Cerebellar nuclear complex (tissue), 1 donor: Measurements from ENCODE around the gene TTLL3.
"Not testable (repeated sequence)": the region's sequence is repeated elsewhere in the genome, so short reads cannot be mapped to it uniquely, and the experiment has no call there.

Source experiments
- DNase-seq, 2 experiments: peaks; one replicate each; lab custom pipeline; 2025; lab: John Stamatoyannopoulos, UW

The TTLL3 gene

GRCh38 chr3:9866639-9867038, 56.6 kb downstream of the TTLL3 start:
- no peak for DNase-seq

GRCh38 chr3:9867106-9867505, 57.0 kb downstream of the TTLL3 start:
- no peak for DNase-seq

GRCh38 chr3:9869955-9870354, 59.9 kb downstream of the TTLL3 start:
- DNase-seq = no peak

GRCh38 chr3:9870978-9871377, 60.9 kb downstream of the TTLL3 start:
- no peak for DNase-seq

GRCh38 chr3:9872067-9872466, 62.0 kb downstream of the TTLL3 start:
- DNase-seq = not testable (repeated sequence)

- no peak for DNase-seq
These were observed 65.4 kb downstream of the TTLL3 start for GRCh38 chr3:9875448-9875847.

- DNase-seq = not testable (repeated sequence)
These were observed 66.2 kb downstream of the TTLL3 start for GRCh38 chr3:9876255-9876654.

- no peak for DNase-seq
These were observed 66.9 kb downstream of the TTLL3 start for GRCh38 chr3:9876991-9877390.

- DNase-seq = no peak
These were observed 68.6 kb downstream of the TTLL3 start for GRCh38 chr3:9878700-9879099.

GRCh38 chr3:9879830-9880549, 69.9 kb downstream of the TTLL3 start, which contains the start of gene CIDEC:
Gene CIDEC, minus strand, starts transcription at chr3:9880253. Its CDS starts 1,767 bp downstream, at chr3:9878486.
- DNase-seq = no peak

GRCh38 chr3:9881441-9881840, 71.4 kb downstream of the TTLL3 start:
- DNase-seq = no peak

- no peak for DNase-seq
These were observed 73.9 kb downstream of the TTLL3 start for GRCh38 chr3:9883706-9884554.

- no peak for DNase-seq
These were observed 74.6 kb downstream of the TTLL3 start for GRCh38 chr3:9884555-9885165.
